Gastroesophageal sphincter (tissue), 4 donors: Measurements from ENCODE around the gene BTBD3. TPM values are rescaled to one million over a fixed set of nuclear protein-coding genes. Genes with fewer than 3 reads are reported as not detected.

Experiments
- ATAC-seq: fragments of 150-250 bp; one replicate; pipeline ENCODE4 v1.9.1; 2016; ENCODE audit warnings: mild to moderate bottlenecking, moderate library complexity
- H3K27ac ChIP-seq, 4 donors: fragments of 200-600 bp; sonication (generic) in 3 of 4; 1 replicate in 3 of 4; 2 replicates in 1 of 4; pipeline ENCODE4 v1.5.1; 2016 to 2019
- H3K27me3 ChIP-seq: fragments of 200-600 bp; sonication (generic); one replicate; pipeline ENCODE4 v1.5.1; 2019
- H3K36me3 ChIP-seq, 2 donors: fragments of 200-600 bp; sonication (generic); one replicate each; pipeline ENCODE4 v1.5.1; 2019; ENCODE audit warnings: control low read depth in 1 of 2
- H3K4me1 ChIP-seq, 3 donors: fragments of 200-600 bp; sonication (generic); 1 replicate in 2 of 3; 2 replicates in 1 of 3; pipeline ENCODE4 v1.5.1; 2016 to 2019; ENCODE audit warnings: control low read depth in 2 of 3
- H3K4me3 ChIP-seq, 2 donors: fragments of 200-600 bp; sonication (generic); one replicate each; pipeline ENCODE4 v1.5.1; 2019; ENCODE audit warnings: mild to moderate bottlenecking in 1 of 2, moderate library complexity in 1 of 2
- H3K9me3 ChIP-seq, 3 donors: fragments of 200-600 bp; sonication (generic); one replicate each; pipeline ENCODE4 v1.5.1; 2017 to 2019; ENCODE audit warnings: control low read depth in 2 of 3
- CTCF ChIP-seq, 4 experiments: fragments of 200-600 bp in 2 of 4; fragments of 450-650 bp in 2 of 4; sonication (generic) in 1 of 4; IDR thresholded peaks; one replicate each; pipeline ENCODE4 v1.5.1; 2017 to 2019; ENCODE audit warnings: antibody characterized with exemption in 4 of 4, mild to moderate bottlenecking in 2 of 4, moderate library complexity in 2 of 4
- EP300 ChIP-seq: sonication (generic); formaldehyde crosslinking; IDR thresholded peaks from one replicate; pipeline ENCODE4 v1.6.1; 2017; ENCODE audit warnings: antibody characterized with exemption, mild to moderate bottlenecking
- POLR2A ChIP-seq, 2 donors: fragments of 450-650 bp; IDR thresholded peaks; one replicate each; pipeline ENCODE4 v1.6.1; 2017; ENCODE audit warnings: antibody characterized with exemption in 2 of 2, mild to moderate bottlenecking in 2 of 2, moderate library complexity in 1 of 2
- POLR2AphosphoS5 ChIP-seq: sonication (generic); formaldehyde crosslinking; IDR thresholded peaks from one replicate; pipeline ENCODE4 v1.6.1; 2017; ENCODE audit warnings: antibody characterized with exemption
- whole genome bisulfite sequencing, 2 donors: methylation state at CpG; one replicate each; pipeline ENCODE4 v1.1.5; 2018; ENCODE audit warnings: low coverage in 1 of 2; 5-methylcytosine and 5-hydroxymethylcytosine counted together
- total RNA-seq, 4 donors: library from RNA; depleted of rRNA; stranded (reverse); fragments of >200 nt; gene quantifications; one replicate each; pipeline ENCODE4 v1.1.0, GENCODE V29; 2016

The BTBD3 gene
- total RNA-seq, 4 donors from 2014 or later, result 25.9 to 87.8 (median 34.8) TPM

GRCh38 chr20:11891077-11891775 is 26.5 kb upstream of the BTBD3 start:
- ATAC-seq, result peak; percentile 52
- Histone ChIP-seq H3K36me3 (no peaks in the 10 kb centered on the region), H3K9me3 (no peaks in the 10 kb centered on the region), H3K27ac (peak overlapping the region; percentile 73 to 97 (median 96)), H3K27me3 (no peaks in the 10 kb centered on the region), H3K4me3 (peak overlapping the region; percentile 61 to 89), H3K4me1 (peaks cover 0 to 38% (median 4%) of the 10 kb centered on the region in 3 donors)
- 0% methylated on average over 1 of the region's 72 CpGs; no CpG with 5 or more reads in 1 of the 2 donors for WGBS, 2 donors
- TF ChIP-seq POLR2A (IDR thresholded peaks at IDR 0.05) (no peak), CTCF (IDR thresholded peaks at IDR 0.05) (peak in 1 of 4 experiments; percentile 23)

- no peak for ATAC-seq
Measured at GRCh38 chr20:11891776-11892545, 25.7 kb upstream of the BTBD3 start.

GRCh38 chr20:11894062-11894461 is 23.6 kb upstream of the BTBD3 start:
- no peak for ATAC-seq
- no peak overlapping the region for H3K4me3 ChIP-seq
- peaks cover 0 to 38% (median 4%) of the 10 kb centered on the region in 3 donors for H3K4me1 ChIP-seq
- TF ChIP-seq POLR2A (IDR thresholded peaks at IDR 0.05) (no peak), CTCF (IDR thresholded peaks at IDR 0.05) (no peak), EP300 (no peak), POLR2AphosphoS5 (no peak)
- H3K27ac ChIP-seq, result no peak overlapping the region
- no peaks in the 10 kb centered on the region for H3K36me3 ChIP-seq
- 50 to 74% methylated on average over 6 of the region's 6 CpGs for WGBS, 2 donors
- no peaks in the 10 kb centered on the region for H3K9me3 ChIP-seq
- no peaks in the 10 kb centered on the region for H3K27me3 ChIP-seq

More at GRCh38 chr20:11891776-11892545, 25.7 kb upstream of the BTBD3 start:
- peaks cover 0 to 38% (median 4%) of the 10 kb centered on the region in 3 donors for H3K4me1 ChIP-seq
- H3K27ac ChIP-seq, result peak overlapping the region; percentile 73 to 97 (median 96)
- H3K36me3 ChIP-seq, result no peaks in the 10 kb centered on the region
- H3K27me3 ChIP-seq, result no peaks in the 10 kb centered on the region
- TF ChIP-seq CTCF (IDR thresholded peaks at IDR 0.05), result no peak
- no peak for TF ChIP-seq POLR2A (IDR thresholded peaks at IDR 0.05)
- no peak for TF ChIP-seq POLR2AphosphoS5
- no peak for TF ChIP-seq EP300
- H3K9me3 ChIP-seq, result no peaks in the 10 kb centered on the region
- H3K4me3 ChIP-seq, result peak overlapping the region; percentile 61 to 89
- 0 to 2% methylated on average over 13 to 17 of the region's 17 CpGs for WGBS, 2 donors

GRCh38 chr20:11895861-11896387 is 21.8 kb upstream of the BTBD3 start:
- no peak for ATAC-seq
- no peaks in the 10 kb centered on the region for H3K36me3 ChIP-seq
- no peaks in the 10 kb centered on the region for H3K9me3 ChIP-seq
- peaks cover 0 to 31% (median 4%) of the 10 kb centered on the region in 3 donors for H3K4me1 ChIP-seq
- H3K27ac ChIP-seq, result no peak overlapping the region
- no peak for TF ChIP-seq EP300
- TF ChIP-seq POLR2AphosphoS5, result no peak
- TF ChIP-seq POLR2A (IDR thresholded peaks at IDR 0.05), result no peak
- no peak for TF ChIP-seq CTCF (IDR thresholded peaks at IDR 0.05)
- 55 to 56% methylated on average over 5 to 6 of the region's 6 CpGs for WGBS, 2 donors
- no peak overlapping the region for H3K4me3 ChIP-seq
- no peaks in the 10 kb centered on the region for H3K27me3 ChIP-seq
